Kidney glomerular epithelial cell (primary cell): Measurements from ENCODE around the gene VAMP2.
"Not testable (repeated sequence)": the region's sequence is repeated elsewhere in the genome, so short reads cannot be mapped to it uniquely, and the experiment has no call there.

Experiments used
- DNase-seq: peaks from one replicate; lab custom pipeline; 2025; lab: John Stamatoyannopoulos, UW

The VAMP2 gene

DNA sequence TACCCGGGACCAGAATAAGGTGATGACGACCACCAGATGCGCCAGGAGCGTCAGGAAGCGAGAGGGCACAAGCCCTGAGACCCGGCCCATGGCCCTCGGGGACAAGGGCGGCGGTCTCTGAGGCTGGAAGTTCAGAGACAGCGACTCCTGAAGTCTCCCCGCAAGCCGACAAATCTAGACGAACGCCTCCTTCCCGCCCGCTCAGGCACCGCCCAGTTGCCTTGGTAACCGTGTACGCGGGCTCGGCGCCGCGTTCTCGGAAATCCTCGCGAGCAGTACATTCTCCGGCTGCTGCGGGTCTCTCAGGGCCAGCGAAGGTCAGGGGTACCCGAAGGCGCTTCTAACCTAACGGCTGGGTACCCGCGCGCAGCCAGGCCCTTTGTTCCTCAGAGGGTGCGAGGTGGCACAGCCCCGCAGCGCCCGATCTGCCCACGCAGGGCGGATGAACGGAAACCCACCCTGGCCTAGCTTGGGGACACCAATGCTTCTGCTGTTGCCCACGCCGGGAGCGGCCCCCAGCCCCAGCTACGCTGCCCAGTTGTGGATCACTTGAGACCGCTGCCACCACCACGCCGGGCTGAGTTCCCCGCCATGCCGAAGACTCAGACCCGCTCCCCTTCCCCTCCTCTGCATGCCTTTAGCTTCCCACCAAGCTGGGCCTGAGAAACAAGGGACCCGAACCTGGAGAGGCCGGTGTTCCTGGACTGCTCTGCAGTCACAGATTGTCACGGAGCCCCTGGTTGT, 13.6 kb upstream of the VAMP2 start, which contains the start of gene TMEM107:
TMEM107 (minus strand) TSS at position 184 of the 744 bp plus-strand sequence; CDS start at position 90, 94 bp downstream.
- DNase-seq = peak; percentile 69

DNA sequence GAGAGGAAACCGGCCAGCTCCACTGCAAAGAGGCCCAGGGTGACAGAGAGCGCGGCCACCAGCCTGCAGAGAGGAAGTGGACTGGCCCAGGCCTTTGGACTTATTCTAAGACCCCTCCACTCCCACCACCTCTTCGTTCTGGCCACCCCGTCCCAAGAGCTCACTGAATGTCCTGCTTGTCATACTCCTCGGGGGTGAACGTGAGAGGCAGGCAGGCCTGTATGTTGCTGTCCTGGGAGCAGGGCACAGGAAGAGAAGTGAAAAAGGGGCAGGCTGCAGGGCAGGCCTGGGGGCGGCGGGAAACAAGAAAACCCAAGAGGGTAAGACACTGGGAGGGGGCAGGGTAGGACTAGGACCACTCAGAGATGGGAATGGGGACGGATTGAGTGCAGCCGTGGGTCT, 13.0 kb upstream of the VAMP2 start:
- no peak for DNase-seq

DNA sequence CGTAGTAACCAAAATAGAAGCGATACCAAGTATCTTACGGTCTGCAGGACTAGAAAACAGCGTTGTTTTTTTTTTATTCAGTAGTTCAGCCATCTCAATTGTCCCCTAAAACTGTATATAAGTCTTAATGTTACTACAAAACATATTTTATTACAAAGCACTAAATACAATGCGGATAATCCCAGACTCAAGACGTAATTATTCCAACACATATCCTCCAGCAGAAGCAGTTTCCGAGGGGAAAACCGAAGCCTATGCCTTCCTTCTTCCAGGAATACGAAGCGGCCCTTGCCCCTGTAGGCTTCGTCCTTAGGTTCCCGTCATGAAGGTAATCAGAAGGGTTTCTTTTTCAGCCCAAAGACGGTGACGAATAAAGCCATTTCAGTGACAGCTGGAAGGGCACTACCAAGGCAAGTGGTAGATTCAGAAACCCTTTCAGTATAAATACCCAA, 11.1 kb upstream of the VAMP2 start:
- no peak for DNase-seq

DNA sequence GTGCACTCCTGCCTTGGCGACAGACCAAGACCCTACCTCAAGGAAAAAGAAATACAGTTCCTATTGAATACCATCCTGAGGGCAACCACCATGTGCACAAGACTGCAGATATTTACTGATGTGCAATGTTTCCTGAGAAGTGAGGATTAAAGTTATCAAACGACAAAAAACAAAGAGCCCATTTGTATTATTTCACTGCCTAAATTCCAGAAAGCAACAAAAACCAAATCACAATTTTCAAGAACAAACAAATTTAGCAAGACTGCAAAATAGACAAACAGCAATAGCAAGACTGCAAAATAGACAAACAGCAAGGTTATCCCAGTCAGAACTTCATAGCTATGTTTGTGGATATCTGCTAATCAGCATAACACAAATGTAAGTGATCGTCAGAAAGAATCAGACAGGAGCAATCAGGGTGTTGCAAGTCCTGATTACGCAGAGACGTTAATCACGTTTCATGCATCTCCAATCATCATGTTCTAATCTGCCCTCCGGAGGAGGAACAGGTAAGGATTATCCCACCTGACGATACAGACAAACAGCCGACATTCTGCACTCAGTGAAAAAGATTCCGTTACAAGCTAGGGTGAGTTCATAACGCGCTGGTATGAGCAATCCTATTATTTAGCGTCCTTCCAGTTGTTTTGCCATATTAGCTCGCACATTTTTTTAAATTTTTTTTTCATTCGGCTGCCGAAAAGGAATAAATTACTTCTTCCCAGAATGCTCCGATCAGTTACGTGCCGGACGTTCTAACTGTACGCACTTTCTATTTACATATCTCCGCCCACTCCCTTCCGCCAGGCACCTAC, 10.5 kb upstream of the VAMP2 start:
- DNase-seq = peak; percentile 99

DNA sequence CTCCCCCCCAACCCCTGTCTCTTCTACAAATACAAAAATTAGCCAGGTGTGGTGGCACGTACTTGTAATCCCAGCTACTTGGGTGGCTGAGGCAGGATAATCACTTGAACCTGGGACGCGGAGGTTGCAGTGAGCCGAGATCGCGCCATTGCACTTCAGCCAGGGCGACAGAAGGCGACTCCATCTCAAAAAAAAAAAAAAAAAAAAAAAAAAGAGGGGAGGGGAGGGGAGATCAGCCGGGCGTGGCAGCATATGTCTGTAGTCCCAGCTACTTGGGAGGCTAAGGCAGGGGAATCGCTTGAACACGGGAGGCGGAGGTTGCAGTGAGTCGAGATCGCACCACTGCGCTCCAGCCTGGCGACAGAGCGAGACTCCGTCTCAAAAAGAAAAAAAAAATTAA, 7.4 kb upstream of the VAMP2 start:
- not testable (repeated sequence) for DNase-seq

DNA sequence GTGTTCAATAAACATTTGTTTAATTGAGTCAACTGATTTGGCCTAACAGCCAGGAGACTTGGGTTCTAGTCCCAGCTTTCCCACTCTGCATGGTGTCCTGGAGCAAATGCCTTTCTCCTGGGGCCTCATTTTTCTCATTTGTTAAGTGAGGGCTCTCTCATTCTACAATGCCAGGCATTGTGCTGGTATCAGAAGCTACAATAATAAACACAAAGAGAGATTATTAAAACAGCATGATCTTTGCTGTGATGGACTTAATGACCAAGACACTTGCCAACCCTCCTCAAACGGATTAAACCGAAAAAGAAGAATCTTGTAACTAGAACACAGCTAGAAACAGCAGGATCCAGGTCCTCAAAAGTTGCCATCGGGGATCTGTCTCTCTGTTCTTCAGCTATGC, 4.8 kb upstream of the VAMP2 start:
- no peak for DNase-seq

DNA sequence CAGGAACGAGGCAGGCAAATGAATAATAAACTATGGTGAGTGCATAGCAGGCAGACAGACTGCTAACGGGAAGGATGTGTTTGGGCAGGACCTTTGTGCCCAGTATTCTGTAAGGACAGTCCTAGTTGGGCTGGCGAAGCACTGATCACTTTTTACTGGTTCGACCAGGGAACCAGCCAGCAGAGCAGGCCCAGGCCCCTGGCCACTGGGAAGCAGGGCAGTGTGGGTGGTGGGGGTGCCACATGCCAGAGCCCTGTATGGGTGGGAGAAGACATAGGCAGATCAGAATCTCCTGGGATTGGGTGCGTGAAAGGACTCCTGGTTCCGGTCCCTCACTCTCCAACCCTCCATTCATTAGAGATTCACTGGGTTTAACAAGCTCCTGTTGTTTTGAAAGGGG, 4.0 kb upstream of the VAMP2 start:
- no peak for DNase-seq

DNA sequence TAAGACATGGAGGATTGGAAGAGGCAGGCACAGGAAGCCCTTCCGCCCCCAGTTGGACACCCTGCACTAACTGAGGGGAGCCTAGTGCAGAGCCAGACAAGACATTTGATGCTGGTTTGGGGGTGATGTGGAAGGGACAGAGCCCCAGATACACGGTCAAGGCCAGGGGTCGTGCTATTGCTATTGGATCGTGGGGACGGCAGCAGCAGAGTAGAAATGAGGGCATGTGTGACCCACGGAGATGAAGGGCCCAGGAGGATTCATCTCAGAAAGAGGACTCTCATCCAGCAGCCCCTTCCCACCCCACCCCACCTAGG, 2.0 kb upstream of the VAMP2 start:
- DNase-seq = no peak

DNA sequence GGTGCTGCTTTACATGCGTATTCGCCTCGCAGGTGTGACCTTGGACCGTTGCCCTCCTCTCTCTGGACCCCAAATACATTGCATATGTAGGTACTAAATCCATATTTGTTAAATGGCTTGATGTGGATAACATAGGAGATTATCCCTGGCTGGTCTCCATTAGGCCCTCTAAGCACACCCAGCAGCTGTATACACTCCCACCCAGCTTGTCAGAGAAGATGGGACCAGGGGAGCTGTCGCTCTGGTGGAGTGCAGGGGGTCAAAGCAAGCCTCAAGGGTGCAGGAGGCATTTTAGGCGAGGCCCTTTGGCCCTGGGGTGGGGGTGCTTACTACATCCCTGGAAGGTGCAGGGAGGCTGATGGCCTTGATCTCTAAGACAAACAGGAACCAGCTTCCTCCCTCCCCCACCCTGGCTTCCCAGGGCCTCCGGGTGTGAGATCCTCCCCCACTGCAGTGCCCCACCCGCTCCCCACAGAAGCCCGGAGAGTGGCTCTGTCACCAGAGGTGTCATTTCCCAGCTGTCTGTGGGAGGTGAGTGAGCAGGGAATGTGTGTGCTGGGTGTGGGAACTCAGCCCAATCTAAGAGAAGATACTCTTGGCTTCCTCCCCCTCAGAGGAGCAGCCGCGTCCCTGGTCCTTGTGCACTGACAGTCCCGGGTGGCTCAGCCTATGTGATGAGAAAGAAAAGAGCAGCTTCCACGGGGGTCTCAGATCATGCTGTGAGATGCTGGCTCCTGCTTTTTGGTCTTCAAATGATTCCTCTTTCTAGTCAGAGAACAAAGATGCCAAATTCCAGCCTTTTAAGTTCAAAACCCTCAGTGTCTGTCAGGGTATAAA, 1.4 kb upstream of the VAMP2 start:
- peak; percentile 40 for DNase-seq

DNA sequence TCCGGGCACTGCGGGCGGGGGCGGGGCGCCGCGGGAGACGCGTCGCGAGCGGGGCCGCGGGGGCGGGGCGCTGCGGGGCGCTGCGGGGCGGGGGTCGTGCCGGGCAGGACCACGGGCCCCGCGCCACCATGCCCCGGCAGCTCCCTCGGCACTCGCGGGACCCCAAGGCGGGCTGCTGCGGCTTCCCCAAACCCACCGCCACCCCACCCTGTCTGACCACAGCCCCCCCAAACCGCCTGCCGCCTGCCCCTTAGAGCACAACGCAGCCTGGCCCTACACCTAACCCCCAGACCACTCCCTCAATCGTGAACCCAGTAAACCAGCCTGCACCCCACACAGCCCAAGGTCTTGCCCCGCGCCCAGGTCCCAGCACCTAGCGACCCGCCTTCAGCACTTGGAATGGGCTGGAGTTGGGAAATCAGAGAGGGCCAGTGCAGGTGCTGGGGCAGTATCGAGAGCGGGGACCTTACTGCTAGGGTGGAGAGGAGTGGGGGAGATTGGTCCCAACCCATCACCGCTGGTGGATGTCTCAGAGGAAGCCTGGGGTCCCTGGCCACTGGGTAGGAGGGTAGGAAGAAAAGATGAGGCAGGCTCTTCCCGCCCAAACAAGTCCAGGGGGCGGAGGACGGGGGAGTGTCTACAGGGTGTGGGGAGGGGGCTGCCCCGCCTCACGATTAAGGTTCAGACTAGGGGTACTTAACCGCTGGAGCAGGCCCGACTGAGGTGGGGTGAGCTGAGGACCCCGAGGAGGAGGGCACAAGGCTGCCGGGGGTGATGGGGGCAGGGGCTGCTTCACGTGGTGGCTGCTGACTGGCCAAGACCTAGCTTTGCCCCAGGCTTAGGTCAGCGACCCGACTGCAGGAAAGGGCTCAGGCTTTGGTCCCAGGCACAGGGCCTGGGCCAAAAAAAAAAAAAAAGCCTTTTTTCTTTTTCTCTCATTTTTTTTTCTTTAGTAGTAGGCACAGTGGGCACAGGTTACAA, 539 bp upstream of the VAMP2 start:
- DNase-seq = no peak

DNA sequence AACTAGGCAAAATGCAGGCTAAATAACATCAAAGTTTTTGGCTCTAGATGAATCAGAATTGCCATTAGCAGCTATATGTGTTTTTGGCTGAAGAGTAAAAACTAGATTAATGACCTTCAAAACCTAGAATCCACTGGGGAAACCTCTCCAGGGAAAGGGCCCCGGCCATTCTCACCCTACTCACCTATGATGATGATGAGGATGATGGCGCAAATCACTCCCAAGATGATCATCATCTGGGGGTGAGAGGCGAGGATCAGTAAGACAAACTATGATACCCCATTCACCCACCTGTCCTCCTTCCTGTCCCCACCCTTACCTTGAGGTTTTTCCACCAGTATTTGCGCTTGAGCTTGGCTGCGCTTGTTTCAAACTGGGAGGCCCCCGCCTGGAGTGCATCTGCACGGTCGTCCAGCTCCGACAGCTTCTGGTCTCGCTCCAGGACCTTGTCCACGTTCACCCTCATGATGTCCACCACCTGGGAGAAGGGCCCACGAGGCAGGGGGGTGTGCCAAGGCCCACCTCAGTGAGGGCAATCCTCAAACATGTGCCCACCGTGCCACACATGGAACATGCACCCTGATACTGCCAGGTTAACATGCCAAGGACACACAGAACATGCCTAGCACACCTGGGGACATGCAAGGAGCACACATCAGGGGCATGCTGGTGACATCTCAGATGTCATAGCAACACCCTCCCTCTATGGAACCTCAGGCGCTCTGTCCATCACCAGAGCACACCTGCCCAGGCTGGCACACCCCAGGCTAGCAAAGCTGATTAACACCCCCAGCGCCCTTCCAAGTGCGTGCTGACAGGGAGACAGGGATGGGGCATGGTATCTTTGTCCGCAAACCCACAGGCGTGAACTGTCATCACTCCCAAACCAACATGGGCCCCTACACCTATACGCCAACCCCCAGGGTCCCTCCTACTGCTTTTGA, 1.2 kb downstream of the VAMP2 start:
- DNase-seq = no peak

DNA sequence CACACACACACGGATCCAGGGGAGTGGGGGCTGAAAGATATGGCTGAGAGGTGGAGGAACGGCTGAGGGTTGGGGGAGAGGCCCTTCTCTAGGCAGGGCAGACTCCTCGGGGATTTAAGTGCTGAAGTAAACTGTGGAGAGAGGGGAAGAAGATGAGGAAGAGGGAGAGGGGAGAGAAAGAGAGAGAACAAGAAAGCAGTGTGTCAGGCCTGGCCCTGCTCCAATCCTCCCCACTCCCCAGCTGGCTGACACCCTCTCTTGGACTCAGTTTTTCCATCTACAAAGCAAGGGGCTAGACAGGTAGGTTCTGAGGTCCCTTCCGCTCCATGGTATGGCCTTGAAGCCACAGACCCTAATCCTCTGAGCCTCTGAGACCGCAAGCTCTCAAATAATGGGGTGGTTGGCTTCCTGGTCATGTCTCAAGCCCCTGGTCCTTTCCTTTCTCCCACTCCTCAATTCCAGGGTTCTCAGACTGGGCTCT, 2.0 kb downstream of the VAMP2 start:
- DNase-seq = no peak

DNA sequence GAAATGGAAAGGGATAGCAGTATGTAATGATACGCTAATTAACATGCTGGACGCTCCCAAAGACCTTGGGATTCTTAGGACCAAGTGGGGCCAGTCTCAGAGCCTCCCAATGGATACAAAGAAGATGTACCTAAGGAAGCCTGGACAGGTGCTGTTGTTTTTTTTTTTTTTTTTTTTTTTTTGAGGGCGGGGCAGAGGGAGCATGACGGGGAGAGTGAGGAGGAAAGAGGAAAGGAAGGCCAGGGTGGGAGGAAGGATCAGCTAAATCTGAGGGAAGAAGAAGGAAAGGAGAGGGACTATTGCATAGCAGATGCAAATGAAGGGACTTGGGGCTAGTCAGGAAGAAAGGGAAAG, 2.5 kb downstream of the VAMP2 start:
- DNase-seq = no peak

DNA sequence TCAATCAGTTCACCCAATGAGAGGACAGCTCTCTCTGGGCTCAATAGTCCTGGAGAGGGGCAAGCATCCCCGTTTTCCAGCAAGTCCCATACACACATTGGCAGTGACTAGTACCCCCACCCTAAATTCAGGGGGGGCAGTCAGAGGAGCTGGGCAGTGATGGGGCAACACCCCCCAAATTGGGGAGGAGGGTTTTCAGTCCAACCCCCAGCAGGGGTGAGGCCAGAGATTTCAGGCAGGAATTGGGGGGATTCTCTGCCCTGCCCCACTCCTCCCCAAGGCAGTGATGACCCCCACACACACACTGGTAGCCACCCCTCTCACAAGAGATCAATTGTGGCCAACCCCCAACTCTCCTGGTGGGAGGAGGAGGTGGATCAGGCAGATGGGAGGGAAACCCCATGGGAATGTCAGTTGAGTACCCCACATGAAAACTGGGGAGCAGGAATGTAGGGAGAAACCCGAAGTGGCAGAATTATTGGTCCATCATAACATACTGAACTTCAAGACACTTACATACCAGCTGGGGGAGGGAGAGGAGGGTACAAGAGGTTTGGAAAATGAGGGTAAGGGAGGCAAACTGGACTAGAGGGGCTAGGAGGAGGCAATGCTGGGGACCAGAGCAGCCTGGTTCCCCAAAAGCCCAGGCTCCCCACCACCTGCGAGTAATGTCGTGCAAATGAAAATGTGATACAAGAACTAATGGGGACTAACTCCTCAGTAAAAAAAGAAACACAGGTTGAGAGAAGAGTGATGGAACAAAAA, 3.1 kb downstream of the VAMP2 start:
- no peak for DNase-seq

DNA sequence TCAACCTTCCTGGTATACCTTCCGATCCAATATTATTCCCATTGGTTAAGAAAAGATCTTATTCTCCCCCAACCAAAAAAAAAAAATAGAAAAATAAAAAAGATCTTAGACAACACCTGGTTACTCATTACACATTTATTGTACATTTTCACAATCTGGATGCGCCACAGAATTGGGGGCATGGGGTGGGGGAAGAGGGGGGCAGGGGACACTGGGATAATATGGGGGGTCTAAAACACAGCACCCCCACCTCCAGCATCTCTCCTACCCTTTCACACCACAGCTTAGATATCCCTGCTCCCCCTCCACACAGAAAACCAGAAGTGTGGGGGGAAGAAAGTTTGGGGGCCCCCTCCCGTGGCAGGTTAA, 3.7 kb downstream of the VAMP2 start:
- no peak for DNase-seq

DNA sequence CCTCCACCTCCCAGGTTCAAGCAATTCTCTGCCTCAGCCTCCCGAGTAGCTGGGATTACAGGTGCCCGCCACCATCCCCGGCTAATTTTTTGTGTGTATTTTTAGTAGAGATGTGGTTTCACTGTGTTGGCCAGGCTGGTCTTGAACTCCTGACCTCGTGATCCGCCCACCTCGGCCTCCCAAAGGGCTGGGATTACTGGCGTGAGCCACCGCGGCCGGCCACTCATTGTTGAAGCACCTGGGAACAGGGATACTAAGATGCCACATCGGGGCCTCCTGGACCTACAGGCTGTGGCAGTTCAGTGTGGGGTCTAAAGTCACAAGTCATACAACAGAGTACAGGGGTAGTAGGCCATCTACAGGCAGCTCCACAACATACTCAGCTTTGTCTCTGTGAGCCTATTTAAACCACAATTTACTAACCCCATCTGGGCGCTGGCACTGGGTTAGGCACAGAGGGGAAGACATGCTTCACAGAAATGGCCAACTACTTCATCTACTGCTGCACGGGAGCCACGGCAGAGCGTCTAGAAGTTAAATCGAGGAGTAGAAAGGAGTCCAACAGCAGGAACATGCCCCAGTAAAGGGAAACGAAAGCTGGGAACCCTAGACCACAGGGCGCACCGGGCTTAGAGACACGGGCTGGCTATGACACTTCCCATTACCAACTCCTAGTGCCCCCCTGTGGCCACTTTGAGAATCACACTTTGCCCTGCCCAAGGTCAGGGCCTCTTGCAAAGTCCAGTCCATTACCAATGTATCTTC, 4.3 kb downstream of the VAMP2 start:
- peak; percentile 60 for DNase-seq

DNA sequence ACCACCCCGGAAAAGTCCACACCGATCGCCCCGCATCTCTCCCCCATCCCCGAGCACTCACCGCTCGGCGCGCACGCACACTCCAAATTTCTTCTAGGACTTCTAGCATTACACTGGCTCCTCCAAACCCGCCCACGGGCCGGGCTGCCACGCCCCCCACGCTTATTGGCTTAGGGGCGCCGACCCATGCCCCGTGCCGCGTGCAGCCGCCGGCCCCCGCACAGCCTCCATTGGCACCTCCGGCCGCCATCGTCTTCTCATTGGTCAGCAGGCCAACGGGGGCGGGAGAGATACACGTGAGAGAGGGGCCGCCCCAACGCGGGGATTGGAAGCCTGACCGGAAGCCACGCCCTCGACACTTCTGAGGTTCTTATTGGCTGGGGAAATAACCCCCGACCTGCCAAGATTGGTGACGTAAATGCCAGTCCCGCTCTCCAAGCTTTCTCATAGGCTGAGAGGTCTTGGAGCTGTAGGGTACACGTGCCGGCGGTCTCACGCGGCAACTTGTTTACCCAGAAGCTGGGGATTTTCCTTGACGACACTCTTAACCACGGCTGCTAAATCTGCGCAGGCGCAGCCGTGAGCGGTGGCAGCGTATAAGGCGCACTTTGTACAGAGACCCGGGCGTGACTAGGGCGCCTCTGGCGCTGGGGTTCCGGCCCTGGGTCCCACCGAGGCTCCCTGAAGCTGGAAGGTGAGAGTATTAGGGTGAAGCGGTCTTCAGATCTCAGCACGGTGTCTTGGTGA, 6.3 kb downstream of the VAMP2 start:
- peak; percentile 100 for DNase-seq

DNA sequence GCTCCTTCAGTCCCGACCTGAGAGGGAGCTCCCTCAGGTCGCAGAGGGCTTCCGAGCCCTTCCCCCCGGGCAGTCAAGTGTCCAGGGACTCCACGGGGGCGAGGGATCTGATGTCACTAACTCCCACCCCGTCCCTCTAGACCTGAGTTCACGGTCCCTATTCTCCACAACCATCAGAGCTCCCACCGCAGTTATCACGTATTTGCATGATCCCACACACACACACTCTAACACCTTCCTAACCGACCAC, 6.8 kb downstream of the VAMP2 start:
- DNase-seq = no peak
